ENCODE data around the gene SMG9. TPM values are rescaled to one million over a fixed set of nuclear protein-coding genes. Genes with fewer than 3 reads are reported as not detected.

Gene SMG9
- total and polyA plus RNA-seq, 8 donors, result 6.6 to 23.0 (median 13.1) TPM

DNA sequence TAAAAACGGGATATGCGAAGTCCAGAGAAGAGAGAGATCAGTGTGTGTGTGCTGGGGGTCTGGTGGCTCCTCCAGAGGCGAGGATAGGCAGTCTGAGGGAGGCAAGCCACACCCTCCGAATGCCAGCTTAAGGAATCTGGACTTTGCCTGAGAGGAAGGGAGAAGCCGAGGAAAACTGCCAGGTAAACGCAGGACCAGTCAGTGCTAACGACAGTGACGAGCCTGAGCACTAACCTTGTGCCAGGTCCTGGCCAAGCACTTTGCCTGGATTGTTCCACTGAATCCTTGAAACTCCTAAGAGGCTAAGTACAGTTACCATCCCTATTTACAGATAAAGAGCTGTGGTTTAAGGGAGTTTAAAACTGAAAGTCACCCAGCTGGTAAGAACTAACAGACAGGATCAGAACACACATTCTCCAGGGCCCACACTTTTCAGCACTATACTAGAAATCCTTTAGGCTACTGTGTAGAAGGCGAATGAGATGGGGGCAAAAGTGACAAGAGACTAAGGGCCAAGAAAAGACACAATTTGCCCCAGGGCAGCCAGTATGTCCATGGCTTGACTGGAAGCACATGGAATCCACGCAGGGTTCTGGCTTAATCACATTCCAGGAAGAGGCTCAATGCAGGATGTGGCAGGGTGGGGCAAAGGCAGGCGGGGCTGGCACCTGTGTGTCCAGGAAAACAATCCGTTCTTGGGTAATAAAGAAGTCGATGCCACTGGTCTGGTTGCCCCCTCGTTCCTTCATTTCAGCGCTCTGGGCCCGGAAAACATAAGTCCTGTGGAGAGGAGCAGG, 15.1 kb downstream of the SMG9 start:
- Histone ChIP-seq H3K9me3 (no peaks in the 10 kb centered on the region), H3K4me1 (no peaks in the 10 kb centered on the region), H3K27me3 (no peaks in the 10 kb centered on the region), H3K36me3 (peaks cover 0 to 61% (median 18%) of the 10 kb centered on the region in 3 donors), H3K27ac (no peak overlapping the region), H3K4me3 (no peak overlapping the region)
- TF ChIP-seq, protein P1, sequence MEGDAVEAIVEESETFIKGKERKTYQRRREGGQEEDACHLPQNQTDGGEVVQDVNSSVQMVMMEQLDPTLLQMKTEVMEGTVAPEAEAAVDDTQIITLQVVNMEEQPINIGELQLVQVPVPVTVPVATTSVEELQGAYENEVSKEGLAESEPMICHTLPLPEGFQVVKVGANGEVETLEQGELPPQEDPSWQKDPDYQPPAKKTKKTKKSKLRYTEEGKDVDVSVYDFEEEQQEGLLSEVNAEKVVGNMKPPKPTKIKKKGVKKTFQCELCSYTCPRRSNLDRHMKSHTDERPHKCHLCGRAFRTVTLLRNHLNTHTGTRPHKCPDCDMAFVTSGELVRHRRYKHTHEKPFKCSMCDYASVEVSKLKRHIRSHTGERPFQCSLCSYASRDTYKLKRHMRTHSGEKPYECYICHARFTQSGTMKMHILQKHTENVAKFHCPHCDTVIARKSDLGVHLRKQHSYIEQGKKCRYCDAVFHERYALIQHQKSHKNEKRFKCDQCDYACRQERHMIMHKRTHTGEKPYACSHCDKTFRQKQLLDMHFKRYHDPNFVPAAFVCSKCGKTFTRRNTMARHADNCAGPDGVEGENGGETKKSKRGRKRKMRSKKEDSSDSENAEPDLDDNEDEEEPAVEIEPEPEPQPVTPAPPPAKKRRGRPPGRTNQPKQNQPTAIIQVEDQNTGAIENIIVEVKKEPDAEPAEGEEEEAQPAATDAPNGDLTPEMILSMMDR (IDR thresholded peaks at IDR 0.05), result no peak
- no peak for FAIRE-seq
- DNase-seq, result no peak
- WGBS, 2 donors, result 77 to 80% methylated on average over 16 of the region's 16 CpGs
- intact Hi-C loops (cut with DNase I), result loop anchor here in 1 of 3 donors (5.0 kb wide), 1 partner anchor 43 kb away; the partner anchor contains the start of gene KCNN4
- peak in 3 of 4 donors; percentile 31 to 58 (median 53) for ATAC-seq

DNA sequence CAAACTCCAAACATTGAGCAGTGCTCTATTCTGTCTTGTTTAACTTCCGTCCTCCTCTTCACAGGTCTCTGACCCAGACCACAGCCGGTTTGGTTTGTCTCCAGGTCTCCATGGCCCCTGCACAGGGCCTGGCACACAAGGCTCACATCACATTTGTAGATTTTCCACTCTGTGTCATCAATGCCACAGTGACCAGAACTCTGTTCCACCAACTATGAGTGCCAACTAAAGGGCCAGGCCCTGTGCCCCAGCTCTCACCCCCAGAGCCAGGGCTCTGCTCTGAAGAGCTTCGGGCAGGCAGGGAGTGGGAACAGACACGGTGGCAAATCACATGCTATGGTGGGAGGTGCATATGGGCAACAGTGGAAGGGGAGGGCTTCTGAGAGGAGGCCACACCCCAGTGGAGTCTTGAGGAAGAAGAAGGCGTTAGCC, 16.0 kb downstream of the SMG9 start:
- no peak overlapping the region for H3K4me3 ChIP-seq
- TF ChIP-seq, protein P1 (IDR thresholded peaks at IDR 0.05), result no peak
- intact Hi-C loops (cut with DNase I), result no loop called here
- WGBS, 2 donors, result 69 to 75% methylated on average over 5 of the region's 5 CpGs
- H3K9me3 ChIP-seq, result no peaks in the 10 kb centered on the region
- FAIRE-seq, result no peak
- H3K27ac ChIP-seq, result no peak overlapping the region
- H3K4me1 ChIP-seq, result no peaks in the 10 kb centered on the region
- peaks cover 0 to 61% (median 18%) of the 10 kb centered on the region in 3 donors for H3K36me3 ChIP-seq
- ATAC-seq, result peak in 3 of 4 donors; percentile 64 to 76 (median 64)
- no peak for DNase-seq
- no peaks in the 10 kb centered on the region for H3K27me3 ChIP-seq

DNA sequence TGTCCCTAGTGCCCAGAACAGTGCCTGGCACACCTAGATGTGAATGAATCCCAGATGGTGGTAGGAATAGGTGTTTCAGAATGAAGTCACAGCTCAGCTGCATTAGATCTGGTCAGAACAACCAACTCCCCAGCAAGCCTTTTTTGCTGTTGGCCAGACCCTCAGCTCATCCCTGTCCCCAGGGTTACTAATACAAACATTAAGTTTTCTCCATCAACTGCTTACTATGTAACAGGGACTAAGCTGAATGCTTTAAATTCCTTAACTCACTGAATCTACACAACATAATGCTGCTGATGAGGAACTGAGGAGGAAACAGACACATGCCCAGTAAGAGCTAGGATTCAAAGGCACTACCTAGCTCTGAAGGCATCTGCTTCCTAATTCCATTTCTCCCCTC, 18.8 kb downstream of the SMG9 start:
- no peak overlapping the region for H3K27ac ChIP-seq
- H3K36me3 ChIP-seq, result peaks cover 2 to 73% (median 15%) of the 10 kb centered on the region in 3 donors
- intact Hi-C loops (cut with DNase I), result no loop called here
- ATAC-seq (no peak), FAIRE-seq (no peak), DNase-seq (no peak)
- no peak overlapping the region for H3K4me3 ChIP-seq
- H3K4me1 ChIP-seq, result no peaks in the 10 kb centered on the region
- no peaks in the 10 kb centered on the region for H3K9me3 ChIP-seq
- TF ChIP-seq, protein P1 (IDR thresholded peaks at IDR 0.05), result no peak
- no peaks in the 10 kb centered on the region for H3K27me3 ChIP-seq

GRCh38 chr19:43735013-43735412, 19.7 kb downstream of the SMG9 start:
- intact Hi-C loops (cut with DNase I), result no loop called here
- no peak overlapping the region for H3K27ac ChIP-seq
- DNase-seq, result no peak
- FAIRE-seq, result no peak
- H3K36me3 ChIP-seq, result peaks cover 2 to 66% (median 15%) of the 10 kb centered on the region in 3 donors
- no peak for ATAC-seq
- H3K4me1 ChIP-seq, result no peaks in the 10 kb centered on the region
- no peaks in the 10 kb centered on the region for H3K9me3 ChIP-seq
- TF ChIP-seq, protein P1 (IDR thresholded peaks at IDR 0.05), result no peak
- no peaks in the 10 kb centered on the region for H3K27me3 ChIP-seq
- WGBS, 2 donors, result 96 to 98% methylated on average over 6 of the region's 6 CpGs
- no peak overlapping the region for H3K4me3 ChIP-seq

GRCh38 chr19:43731846-43732245, 22.9 kb downstream of the SMG9 start:
- WGBS, 2 donors, result 88 to 97% methylated on average over 1 of the region's 1 CpG
- no peaks in the 10 kb centered on the region for H3K4me1 ChIP-seq
- intact Hi-C loops (cut with DNase I), result no loop called here
- TF ChIP-seq, protein P1 (IDR thresholded peaks at IDR 0.05), result no peak
- H3K27me3 ChIP-seq, result no peaks in the 10 kb centered on the region
- H3K36me3 ChIP-seq, result peaks cover 2 to 35% (median 5%) of the 10 kb centered on the region in 3 donors
- no peaks in the 10 kb centered on the region for H3K9me3 ChIP-seq
- DNase-seq (no peak), FAIRE-seq (no peak), ATAC-seq (no peak)
- no peak overlapping the region for H3K27ac ChIP-seq
- no peak overlapping the region for H3K4me3 ChIP-seq

Measured in pancreas (tissue), 10 donors.